H1 (cell line): ENCODE measurements around the gene VDAC2. TPM values are rescaled to one million over a fixed set of nuclear protein-coding genes. Genes with fewer than 3 reads are reported as not detected.

Experiments
- ASH2L ChIP-seq: fragments of 200-600, 300-600 bp; sonication (generic); IDR thresholded peaks from one replicate; pipeline ENCODE4 v1.7.1; 2017; ENCODE audit warnings: low read length
- BRCA1 ChIP-seq: IDR thresholded peaks from 2 replicates; pipeline ENCODE4 v1.6.1; 2012; ENCODE audit warnings: low read depth, low read length, improper control_type of control experiment
- EZH2 ChIP-seq: fragments of 200-600 bp; sonication (generic); IDR thresholded peaks from 2 replicates; pipeline ENCODE4 v1.7.1; 2012; ENCODE audit warnings: low read depth, mild to moderate bottlenecking, moderate library complexity, low read length, inconsistent platforms; ENCODE audit not compliant: severe bottlenecking
- HDAC2 ChIP-seq, 2 experiments: fragments of 300-600 bp in 1 of 2; sonication (generic) in 1 of 2; IDR thresholded peaks; 2 replicates each; pipeline ENCODE4 v1.6.1; 2011 to 2012; ENCODE audit warnings: low read depth in 2 of 2, low read length in 2 of 2, mild to moderate bottlenecking in 2 of 2, moderate library complexity in 2 of 2, borderline replicate concordance in 1 of 2, inconsistent platforms in 1 of 2
- SP1 ChIP-seq: IDR thresholded peaks from 2 replicates; pipeline ENCODE4 v1.6.1; 2011; ENCODE audit warnings: low read depth, low read length
- polyA plus RNA-seq, 7 experiments: library from polyadenylated mRNA; depleted of rRNA in 3 of 7; stranded (reverse) in 5 of 7; unstranded in 2 of 7; fragments of >200 nt in 5 of 7; fragments of 200-250 nt in 2 of 7; gene quantifications; 1 replicate in 5 of 7; 2 replicates in 1 of 7; 4 replicates in 1 of 7; pipeline versions ENCODE4 v1.2.1 to v1.2.3, GENCODE V29; 2011 to 2013; ENCODE audit warnings: missing spikeins in 2 of 7, mixed read lengths in 2 of 7
- total RNA-seq: library from RNA; stranded (reverse); fragmentation: NEBNext Ultra II Directional; extraction: Animal tissue kit (Norgen Biotek cat#: 25700); gene quantifications from 2 replicates; pipeline ENCODE4 v1.2.1, GENCODE V29; 2021
- TF ChIP-seq, protein P1 (sequence below): fragments of 300-600 bp; sonication (generic); IDR thresholded peaks from 2 replicates; pipeline ENCODE4 v1.7.1; 2012; ENCODE audit warnings: low read length, moderate library complexity, mild to moderate bottlenecking, inconsistent platforms; ENCODE audit not compliant: insufficient replicate concordance
- TF ChIP-seq, protein P2 (sequence below): IDR thresholded peaks from 2 replicates; pipeline ENCODE4 v1.6.1; 2012; ENCODE audit warnings: inconsistent platforms
- TF ChIP-seq, protein P3 (sequence below), 3 experiments: IDR thresholded peaks; 1 replicate in 2 of 3; 2 replicates in 1 of 3; pipeline versions ENCODE4 v1.5.1 to v1.6.1; 2011; ENCODE audit warnings: low read length in 3 of 3, mild to moderate bottlenecking in 3 of 3, inconsistent platforms in 2 of 3, low read depth in 1 of 3, moderate library complexity in 1 of 3; ENCODE audit not compliant: insufficient read depth in 1 of 3; ENCODE audit errors: control extremely low read depth in 1 of 3

The VDAC2 gene
- total and polyA plus RNA-seq, 2 of the 8 experiments (the other 6 are each of a cell fraction or from before 2014, with no cell fraction given), result 89.8 to 284 TPM

DNA sequence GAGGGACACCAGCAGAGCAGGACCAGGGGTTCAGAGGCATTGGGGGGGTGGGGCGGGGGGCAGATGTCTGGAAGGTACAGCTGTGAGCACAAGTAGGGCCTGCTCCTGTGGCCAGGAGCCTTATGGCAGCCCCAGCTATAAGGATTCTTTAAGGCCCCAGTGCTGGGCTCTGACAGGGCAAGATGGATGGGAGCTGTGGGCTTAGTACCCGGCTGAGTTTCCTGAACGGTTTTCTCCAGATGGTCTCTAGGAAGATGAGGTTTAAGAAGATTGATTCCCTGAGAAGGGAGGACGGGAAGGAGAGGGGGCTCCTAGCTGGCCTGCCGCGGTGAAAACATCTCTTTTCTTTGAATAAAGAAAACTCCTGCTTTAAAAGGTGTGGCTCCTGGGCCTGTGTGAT, 55.3 kb downstream of the VDAC2 start (continued):
- TF ChIP-seq, protein P1, sequence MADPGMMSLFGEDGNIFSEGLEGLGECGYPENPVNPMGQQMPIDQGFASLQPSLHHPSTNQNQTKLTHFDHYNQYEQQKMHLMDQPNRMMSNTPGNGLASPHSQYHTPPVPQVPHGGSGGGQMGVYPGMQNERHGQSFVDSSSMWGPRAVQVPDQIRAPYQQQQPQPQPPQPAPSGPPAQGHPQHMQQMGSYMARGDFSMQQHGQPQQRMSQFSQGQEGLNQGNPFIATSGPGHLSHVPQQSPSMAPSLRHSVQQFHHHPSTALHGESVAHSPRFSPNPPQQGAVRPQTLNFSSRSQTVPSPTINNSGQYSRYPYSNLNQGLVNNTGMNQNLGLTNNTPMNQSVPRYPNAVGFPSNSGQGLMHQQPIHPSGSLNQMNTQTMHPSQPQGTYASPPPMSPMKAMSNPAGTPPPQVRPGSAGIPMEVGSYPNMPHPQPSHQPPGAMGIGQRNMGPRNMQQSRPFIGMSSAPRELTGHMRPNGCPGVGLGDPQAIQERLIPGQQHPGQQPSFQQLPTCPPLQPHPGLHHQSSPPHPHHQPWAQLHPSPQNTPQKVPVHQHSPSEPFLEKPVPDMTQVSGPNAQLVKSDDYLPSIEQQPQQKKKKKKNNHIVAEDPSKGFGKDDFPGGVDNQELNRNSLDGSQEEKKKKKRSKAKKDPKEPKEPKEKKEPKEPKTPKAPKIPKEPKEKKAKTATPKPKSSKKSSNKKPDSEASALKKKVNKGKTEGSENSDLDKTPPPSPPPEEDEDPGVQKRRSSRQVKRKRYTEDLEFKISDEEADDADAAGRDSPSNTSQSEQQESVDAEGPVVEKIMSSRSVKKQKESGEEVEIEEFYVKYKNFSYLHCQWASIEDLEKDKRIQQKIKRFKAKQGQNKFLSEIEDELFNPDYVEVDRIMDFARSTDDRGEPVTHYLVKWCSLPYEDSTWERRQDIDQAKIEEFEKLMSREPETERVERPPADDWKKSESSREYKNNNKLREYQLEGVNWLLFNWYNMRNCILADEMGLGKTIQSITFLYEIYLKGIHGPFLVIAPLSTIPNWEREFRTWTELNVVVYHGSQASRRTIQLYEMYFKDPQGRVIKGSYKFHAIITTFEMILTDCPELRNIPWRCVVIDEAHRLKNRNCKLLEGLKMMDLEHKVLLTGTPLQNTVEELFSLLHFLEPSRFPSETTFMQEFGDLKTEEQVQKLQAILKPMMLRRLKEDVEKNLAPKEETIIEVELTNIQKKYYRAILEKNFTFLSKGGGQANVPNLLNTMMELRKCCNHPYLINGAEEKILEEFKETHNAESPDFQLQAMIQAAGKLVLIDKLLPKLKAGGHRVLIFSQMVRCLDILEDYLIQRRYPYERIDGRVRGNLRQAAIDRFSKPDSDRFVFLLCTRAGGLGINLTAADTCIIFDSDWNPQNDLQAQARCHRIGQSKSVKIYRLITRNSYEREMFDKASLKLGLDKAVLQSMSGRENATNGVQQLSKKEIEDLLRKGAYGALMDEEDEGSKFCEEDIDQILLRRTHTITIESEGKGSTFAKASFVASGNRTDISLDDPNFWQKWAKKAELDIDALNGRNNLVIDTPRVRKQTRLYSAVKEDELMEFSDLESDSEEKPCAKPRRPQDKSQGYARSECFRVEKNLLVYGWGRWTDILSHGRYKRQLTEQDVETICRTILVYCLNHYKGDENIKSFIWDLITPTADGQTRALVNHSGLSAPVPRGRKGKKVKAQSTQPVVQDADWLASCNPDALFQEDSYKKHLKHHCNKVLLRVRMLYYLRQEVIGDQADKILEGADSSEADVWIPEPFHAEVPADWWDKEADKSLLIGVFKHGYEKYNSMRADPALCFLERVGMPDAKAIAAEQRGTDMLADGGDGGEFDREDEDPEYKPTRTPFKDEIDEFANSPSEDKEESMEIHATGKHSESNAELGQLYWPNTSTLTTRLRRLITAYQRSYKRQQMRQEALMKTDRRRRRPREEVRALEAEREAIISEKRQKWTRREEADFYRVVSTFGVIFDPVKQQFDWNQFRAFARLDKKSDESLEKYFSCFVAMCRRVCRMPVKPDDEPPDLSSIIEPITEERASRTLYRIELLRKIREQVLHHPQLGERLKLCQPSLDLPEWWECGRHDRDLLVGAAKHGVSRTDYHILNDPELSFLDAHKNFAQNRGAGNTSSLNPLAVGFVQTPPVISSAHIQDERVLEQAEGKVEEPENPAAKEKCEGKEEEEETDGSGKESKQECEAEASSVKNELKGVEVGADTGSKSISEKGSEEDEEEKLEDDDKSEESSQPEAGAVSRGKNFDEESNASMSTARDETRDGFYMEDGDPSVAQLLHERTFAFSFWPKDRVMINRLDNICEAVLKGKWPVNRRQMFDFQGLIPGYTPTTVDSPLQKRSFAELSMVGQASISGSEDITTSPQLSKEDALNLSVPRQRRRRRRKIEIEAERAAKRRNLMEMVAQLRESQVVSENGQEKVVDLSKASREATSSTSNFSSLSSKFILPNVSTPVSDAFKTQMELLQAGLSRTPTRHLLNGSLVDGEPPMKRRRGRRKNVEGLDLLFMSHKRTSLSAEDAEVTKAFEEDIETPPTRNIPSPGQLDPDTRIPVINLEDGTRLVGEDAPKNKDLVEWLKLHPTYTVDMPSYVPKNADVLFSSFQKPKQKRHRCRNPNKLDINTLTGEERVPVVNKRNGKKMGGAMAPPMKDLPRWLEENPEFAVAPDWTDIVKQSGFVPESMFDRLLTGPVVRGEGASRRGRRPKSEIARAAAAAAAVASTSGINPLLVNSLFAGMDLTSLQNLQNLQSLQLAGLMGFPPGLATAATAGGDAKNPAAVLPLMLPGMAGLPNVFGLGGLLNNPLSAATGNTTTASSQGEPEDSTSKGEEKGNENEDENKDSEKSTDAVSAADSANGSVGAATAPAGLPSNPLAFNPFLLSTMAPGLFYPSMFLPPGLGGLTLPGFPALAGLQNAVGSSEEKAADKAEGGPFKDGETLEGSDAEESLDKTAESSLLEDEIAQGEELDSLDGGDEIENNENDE, result no peak
- TF ChIP-seq SP1, result no peak
- TF ChIP-seq BRCA1, result no peak
- TF ChIP-seq, protein P2, sequence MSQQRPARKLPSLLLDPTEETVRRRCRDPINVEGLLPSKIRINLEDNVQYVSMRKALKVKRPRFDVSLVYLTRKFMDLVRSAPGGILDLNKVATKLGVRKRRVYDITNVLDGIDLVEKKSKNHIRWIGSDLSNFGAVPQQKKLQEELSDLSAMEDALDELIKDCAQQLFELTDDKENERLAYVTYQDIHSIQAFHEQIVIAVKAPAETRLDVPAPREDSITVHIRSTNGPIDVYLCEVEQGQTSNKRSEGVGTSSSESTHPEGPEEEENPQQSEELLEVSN, result no peak
- TF ChIP-seq ASH2L, result no peak
- TF ChIP-seq, protein P3, sequence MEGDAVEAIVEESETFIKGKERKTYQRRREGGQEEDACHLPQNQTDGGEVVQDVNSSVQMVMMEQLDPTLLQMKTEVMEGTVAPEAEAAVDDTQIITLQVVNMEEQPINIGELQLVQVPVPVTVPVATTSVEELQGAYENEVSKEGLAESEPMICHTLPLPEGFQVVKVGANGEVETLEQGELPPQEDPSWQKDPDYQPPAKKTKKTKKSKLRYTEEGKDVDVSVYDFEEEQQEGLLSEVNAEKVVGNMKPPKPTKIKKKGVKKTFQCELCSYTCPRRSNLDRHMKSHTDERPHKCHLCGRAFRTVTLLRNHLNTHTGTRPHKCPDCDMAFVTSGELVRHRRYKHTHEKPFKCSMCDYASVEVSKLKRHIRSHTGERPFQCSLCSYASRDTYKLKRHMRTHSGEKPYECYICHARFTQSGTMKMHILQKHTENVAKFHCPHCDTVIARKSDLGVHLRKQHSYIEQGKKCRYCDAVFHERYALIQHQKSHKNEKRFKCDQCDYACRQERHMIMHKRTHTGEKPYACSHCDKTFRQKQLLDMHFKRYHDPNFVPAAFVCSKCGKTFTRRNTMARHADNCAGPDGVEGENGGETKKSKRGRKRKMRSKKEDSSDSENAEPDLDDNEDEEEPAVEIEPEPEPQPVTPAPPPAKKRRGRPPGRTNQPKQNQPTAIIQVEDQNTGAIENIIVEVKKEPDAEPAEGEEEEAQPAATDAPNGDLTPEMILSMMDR (IDR thresholded peaks at IDR 0.05; ENCODE audit: control extremely low read depth in 1 of 3, insufficient read depth in 1 of 3, low read depth in 1 of 3, low read length in 3 of 3), result no peak
- TF ChIP-seq HDAC2 (IDR thresholded peaks at IDR 0.05; ENCODE audit: borderline replicate concordance in 1 of 2, low read depth in 2 of 2, low read length in 2 of 2), result no peak
- TF ChIP-seq EZH2, result no peak
